ENCODE data around the gene ZNF711.
"Not testable (repeated sequence)": the region's sequence is repeated elsewhere in the genome, so short reads cannot be mapped to it uniquely, and the experiment has no call there.

ZNF711 gene

GRCh38 chrX:85243761-85244449 lies at the start of gene ZNF711, which contains the start of gene SATL1:
Gene ZNF711 (plus strand): TSS chrX:85243991. CDS start chrX:85247573, 3,582 bp downstream.
Gene SATL1 (minus strand): TSS chrX:85243779. CDS start chrX:85108968, 134,811 bp downstream.
- peak; percentile 95 for DNase-seq

- DNase-seq = no peak
Observed at GRCh38 chrX:85196319-85196718, 47.5 kb upstream of the ZNF711 start.

- no peak for DNase-seq
Observed at GRCh38 chrX:85203461-85203970, 40.3 kb upstream of the ZNF711 start.

GRCh38 chrX:85213792-85214530 lies 29.8 kb upstream of the ZNF711 start:
- DNase-seq = no peak

- no peak for DNase-seq
Observed at GRCh38 chrX:85215946-85216345, 27.8 kb upstream of the ZNF711 start.

- DNase-seq = no peak
Observed at GRCh38 chrX:85221361-85221760, 22.4 kb upstream of the ZNF711 start.

DNA sequence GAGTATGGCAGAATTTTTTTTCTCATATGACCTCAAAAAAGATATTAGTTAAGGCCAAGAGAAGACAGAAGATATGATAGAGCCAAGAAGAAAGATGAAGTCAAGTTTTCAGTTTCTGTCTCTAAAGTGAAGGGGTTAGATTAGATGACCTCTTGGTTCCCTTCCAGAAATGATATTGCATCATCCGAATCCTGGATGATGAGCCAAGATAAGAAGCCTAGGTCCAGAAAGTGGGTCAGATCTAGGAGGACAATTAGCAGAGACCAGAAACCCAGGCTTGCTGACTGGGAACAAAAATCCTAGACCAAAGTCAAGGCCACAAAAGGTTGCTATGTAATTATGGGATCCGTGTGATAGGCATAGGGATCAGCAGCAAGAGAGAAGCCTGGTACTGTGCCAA lies 20.4 kb upstream of the ZNF711 start:
- DNase-seq = no peak

DNA sequence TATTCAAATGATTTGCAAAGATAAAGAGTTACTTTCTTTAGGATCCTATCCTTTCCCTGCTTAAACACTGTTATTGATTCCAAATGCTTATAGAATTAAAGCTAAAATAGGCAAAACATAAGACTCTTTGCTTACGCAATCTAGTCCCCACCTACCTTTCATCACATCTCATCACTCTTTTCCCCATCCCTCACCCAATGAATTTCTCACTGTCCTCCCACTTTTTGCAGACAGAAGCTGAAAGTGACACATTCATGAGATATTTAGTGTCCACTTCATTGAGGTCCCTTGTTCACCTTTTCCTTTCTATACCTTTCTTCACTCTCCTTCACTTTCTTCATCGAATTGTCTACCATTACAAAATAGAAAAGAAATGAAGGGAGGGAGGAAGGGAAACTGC lies 636 bp upstream of the ZNF711 start:
- no peak for DNase-seq

DNA sequence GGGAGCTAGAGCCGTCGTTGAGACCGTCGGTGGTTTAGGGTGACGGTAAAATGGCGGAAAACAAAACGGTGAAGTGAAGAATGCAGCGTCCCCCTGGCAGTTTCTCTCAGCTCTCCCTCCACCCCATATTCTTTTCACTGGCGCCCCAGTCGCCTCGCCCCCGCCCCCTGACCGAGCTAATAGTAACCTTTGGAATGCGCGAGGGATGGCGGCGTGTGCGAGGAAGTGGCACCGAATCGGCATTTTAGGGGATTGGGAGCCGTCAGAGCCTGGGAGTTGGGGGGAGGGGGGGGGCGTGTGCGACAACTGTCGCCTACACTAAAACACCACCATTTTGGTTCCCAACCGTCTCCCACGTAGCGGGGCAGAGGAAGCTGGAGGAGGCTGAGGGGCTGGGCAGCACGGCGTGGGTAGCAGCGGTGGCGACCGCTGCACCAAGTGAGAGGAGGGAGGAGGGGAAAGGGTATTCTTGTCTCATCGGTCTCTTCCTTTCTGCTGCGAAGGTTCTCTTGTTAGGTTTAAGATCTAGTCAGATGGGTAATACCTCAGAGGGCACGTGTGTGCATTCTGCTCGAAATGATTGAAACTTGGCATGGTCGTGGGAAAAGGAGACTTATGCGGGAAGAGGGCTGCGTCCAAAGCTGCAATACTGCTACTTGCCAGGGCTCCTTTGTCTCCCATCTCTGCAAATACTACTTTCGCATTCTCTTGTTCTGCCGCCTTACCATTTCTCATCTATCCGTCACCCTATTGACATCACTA lies 840 bp downstream of the ZNF711 start:
- DNase-seq = peak; percentile 84

DNA sequence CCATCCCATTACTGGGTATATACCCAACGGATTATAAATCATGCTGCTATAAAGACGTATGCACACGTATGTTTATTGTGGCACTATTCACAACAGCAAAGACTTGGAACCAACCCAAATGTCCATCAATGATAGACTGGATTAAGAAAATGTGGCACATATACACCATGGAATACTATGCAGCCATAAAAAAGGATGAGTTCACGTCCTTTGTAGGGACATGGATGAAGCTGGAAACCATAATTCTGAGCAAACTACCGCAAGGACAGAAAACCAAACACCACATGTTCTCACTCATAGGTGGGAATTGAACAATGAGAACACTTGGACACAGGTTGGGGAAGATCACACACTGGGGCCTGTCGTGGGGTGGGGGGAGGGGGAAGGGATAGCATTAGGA lies 41.5 kb downstream of the ZNF711 start:
- not testable (repeated sequence) for DNase-seq

- DNase-seq = no peak
Observed at GRCh38 chrX:85288992-85289723, 45.4 kb downstream of the ZNF711 start.

DNA sequence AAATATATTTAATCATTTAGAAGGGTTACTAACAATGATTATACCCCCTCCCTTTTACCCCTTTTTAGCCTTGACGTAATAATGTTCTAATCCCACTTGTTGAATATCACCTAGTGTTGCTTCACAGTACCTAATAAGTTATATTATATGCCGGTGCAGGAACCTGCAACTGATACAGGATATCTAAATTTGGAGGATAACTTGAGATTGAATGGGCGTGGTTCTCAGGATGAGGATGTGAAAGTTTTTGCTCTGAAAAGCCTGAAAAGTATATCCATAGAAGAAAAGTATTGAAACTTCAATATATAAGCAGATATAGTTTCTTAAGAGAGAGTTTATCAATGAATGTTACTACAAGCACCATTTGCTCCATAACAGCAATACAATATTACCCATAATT lies 59.8 kb downstream of the ZNF711 start:
- DNase-seq = no peak

DNA sequence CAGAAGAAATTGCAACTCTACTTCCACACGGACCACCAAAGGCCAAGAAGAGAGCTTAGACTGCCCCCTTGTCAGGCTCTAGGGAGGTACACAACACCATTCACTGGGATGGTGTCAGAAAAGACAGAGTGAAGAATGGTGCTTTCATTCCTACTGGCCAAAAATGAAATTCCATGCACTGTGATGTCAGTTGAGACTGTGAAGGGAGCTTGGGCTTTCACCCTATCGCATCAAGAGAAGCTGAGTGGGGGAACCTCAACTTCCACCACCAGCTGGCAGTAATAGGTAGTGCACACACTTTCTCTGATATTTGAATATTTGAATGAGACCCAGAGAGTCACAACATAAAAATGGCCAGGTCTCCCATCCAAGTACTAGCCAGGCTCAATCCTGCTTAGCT lies 65.9 kb downstream of the ZNF711 start:
- no peak for DNase-seq

- DNase-seq = not testable (repeated sequence)
Observed at GRCh38 chrX:85311348-85311747, 67.6 kb downstream of the ZNF711 start.

All from eye (tissue), 1 donor.